Inflammatory macrophage treated with lipopolysaccharide for 1 hour (primary cell): ENCODE data around the gene PYGB.
A peak's percentile ranks its signal among the peaks of the same experiment; 100 is the strongest.
"Not testable (repeated sequence)": the region's sequence is repeated elsewhere in the genome, so short reads cannot be mapped to it uniquely, and the experiment has no call there.

Experiments
- DNase-seq, 2 donors: peaks; one replicate each; pipeline ENCODE4 v3.0.0-alpha.2; 2020 to 2022

PYGB gene

DNA sequence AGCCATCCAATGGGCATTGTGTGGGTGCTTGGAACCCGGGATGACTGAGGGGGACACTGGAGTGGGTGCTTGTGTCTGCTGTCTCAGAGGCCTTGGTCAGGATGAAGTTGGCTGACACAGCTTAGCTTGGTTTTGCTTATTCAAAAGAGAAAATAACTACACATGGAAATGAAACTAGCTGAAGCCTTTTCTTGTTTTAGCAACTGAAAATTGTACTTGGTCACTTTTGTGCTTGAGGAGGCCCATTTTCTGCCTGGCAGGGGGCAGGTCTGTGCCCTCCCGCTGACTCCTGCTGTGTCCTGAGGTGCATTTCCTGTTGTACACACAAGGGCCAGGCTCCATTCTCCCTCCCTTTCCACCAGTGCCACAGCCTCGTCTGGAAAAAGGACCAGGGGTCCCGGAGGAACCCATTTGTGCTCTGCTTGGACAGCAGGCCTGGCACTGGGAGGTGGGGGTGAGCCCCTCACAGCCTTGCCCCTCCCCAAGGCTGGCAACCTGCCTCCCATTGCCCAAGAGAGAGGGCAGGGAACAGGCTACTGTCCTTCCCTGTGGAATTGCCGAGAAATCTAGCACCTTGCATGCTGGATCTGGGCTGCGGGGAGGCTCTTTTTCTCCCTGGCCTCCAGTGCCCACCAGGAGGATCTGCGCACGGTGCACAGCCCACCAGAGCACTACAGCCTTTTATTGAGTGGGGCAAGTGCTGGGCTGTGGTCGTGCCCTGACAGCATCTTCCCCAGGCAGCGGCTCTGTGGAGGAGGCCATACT is 49.4 kb downstream of the PYGB start:
- no peak for DNase-seq

DNA sequence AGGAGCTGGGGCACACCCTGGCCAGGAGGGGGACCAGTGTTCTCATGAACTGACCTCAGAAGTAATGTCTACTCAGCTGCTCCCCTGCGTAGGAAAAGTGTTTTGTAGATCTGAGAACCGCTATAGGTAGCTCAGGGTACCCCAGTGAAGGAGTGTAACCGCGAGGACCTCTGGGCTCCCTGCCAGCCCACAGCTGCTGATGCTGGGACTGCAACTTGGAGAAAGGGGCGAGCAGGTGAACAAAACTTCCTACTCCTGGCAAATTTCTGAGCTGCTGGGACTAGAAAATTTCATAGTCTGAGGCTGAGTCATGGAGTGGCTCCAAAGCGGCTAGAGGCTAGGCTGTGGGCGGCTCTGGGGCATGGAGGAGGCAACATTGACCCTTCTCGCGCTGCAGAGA is 51.9 kb downstream of the PYGB start:
- DNase-seq: no peak

GRCh38 chr20:25300496-25301170 is 52.7 kb downstream of the PYGB start:
- peak in 1 of 2 donors; percentile 54 for DNase-seq

DNA sequence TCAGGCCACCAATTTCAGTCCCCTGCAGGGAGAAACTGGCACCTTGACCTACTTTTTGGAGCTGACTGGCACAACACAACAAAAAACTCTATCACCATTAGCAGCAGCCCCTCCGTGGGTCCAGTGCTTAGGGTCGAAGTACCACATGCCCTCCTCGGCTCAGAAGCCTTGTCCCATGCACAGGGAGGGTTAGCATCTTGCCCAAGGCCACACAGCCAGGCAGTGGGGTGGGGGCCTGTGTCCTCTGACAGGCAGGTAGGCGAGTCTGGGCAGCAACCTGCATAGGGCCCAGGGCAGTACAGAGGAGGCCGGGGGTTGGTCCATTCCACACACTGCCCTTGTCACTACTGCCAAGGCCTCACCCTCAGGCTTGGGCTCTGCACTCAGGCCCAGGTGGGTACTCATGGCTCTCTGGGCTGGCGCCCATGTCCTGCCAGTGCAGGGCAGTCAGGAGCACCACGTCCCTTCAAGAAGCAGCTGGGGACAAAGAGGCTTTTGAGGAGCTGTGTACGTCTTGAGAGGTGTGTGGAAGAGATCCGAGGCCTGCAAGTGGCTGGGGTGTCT is 53.6 kb downstream of the PYGB start:
- no peak for DNase-seq

DNA sequence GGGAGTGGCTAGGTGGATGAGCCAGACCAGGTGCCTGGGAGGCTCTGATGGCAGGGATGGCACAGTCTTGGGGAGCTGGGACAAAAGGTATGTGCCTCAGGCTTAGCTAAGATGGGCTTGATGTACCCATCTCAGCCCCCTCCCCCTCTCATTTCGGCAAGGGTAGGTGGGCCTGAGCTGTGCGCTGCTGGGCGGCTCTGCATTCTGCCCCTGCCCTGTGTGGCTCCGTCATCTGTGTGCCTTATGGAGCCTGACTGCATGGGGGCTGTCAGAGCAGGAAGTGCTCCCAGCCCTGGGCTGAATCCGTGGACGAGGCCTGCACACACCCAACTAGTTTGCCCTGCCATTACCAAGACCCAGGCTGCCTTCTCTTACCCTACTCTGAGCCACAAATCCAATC is 54.7 kb downstream of the PYGB start:
- no peak for DNase-seq

GRCh38 chr20:25303292-25304024 is 55.6 kb downstream of the PYGB start:
- no peak for DNase-seq

DNA sequence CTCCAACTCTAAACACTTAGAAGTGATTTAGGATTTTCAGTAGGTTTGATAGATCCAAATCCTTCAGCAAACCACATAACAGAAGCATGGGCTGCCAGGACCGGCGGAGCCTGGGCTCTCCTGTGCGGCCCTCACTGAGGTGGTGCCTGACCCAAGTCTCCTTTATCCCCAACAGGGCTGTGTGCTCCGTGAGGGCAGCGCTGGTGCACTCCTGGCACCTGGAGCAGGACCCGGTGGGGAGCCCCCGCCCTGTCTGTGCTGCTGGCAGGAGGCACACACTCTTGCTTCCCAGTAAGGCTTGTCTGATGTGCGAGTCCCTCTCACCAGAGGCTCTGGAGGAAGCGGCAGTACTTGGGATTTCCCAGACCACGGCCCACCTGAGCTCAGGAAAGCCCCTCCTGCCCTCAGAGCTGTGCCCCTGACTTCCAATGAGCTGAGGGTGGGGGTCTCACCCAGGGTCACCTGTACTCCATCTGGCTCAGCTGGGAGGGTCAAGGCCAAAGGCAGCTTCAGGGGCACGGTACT is 56.2 kb downstream of the PYGB start:
- DNase-seq: no peak

DNA sequence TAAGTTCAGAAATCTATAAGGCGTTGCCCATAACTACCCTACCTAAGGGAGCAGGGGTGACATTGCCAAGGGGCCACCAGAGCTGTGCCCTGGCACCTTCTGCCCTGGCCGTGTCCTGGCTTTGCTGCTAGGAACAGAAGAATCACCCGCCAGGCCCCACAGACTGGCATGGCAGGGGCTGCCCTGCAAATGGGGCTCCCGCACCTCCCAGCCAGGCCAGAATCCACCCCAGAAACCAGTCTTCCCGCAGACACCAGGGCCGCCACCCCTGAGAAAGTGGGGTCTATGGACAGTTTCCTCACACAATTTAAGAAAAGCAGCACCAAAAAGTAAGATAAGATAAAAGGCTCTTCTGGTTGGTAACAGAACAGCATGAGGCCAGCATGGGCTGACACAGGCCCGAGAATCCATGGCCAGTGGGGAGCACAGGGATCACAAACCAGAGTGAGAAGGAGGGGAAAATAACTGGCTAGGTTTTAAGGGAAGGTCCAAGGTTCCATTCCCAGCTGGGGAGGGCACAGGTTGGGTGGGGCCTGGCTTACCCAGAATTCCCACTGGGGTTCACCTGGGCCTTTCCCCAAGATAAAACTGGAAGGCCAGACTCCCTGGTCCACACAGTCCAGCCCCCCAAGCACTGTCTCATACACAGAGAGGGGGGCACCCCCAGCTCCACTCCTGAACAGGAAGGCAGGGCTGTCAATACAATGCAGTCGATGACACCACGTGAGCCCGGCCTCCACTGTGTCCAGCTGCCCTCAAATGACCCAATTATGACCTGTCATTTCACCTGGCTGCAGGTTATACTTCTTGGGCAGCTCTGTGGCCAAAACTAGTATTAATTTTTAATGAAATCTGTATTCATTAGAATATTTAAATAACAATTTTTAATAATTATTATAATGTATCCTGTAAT is 59.4 kb downstream of the PYGB start:
- no peak for DNase-seq

GRCh38 chr20:25308083-25308491 is 60.2 kb downstream of the PYGB start:
- no peak for DNase-seq

GRCh38 chr20:25308671-25309394 is 60.9 kb downstream of the PYGB start:
- peak; percentile 46 to 85 for DNase-seq

DNA sequence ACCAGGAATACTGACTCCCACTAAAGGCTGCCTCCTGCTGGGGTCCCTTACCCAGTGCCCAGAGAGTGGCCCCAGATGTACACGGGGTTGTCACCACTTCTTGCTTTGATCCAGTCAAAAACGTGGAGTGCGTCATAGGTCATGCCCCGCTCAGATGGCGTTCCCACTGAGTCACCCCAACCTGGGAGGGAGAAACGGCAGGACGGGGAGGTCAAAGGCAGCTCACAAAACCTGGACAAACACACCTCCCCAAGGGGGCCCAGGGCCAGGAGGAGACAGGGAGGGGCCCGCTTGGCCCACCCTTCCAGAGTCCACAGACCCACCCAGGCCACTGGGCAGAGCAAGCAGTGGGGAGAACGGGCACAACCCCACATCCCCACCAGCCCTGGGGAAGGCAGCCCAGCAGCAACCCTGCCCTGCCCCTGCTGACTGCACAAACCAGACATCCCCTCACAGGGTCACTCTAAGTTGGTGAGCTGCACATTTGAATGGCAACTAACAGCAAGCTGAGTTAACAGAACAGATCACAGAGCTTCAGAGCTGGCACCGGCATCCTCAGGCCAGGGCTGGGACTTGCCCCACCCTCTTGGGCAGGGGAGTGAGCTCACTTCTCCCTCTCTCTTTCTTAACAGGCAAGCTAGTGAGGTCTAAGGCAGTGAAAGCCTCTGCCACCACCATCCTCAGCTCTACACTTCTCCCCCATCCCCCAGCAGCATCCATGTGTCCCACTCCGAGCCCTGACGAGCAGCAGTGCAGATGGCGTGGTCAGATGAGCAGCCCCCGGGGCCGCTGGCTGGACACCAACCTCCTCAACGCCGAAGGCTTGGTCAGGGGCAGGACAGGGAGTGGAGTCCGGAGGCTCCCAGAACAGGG is 61.7 kb downstream of the PYGB start:
- DNase-seq: peak; percentile 49 to 91

DNA sequence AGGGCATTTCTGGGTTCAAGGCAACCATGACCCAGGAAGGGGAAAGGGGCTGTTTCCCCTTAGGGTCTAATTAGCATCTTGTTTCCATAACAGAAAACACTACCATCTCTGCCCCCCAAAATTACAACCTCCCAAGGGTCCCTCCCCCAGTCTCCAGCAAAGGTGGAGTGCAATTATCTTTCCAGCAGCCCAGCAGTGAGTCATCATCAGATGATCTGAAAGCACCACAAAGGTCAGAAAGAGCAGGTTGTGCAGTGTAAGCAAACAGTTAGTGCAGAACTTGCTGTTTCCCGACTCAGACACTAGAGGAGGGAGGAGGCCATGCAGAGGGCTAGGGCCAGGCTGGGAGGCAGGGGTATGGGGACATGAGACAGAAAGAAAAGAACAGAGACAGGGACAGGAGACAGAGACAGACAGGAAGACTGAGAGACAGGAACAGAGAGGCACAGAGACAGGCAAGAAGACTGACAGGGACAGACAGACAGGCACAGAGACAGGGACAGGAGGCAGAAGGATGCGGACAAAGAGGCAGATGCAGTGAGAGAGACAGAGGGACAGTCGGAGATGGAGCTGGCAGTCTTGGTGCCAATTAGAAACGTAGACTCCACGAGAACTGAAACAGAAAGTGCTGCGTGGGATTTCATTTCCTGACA is 62.5 kb downstream of the PYGB start:
- DNase-seq: peak; percentile 77 to 91

DNA sequence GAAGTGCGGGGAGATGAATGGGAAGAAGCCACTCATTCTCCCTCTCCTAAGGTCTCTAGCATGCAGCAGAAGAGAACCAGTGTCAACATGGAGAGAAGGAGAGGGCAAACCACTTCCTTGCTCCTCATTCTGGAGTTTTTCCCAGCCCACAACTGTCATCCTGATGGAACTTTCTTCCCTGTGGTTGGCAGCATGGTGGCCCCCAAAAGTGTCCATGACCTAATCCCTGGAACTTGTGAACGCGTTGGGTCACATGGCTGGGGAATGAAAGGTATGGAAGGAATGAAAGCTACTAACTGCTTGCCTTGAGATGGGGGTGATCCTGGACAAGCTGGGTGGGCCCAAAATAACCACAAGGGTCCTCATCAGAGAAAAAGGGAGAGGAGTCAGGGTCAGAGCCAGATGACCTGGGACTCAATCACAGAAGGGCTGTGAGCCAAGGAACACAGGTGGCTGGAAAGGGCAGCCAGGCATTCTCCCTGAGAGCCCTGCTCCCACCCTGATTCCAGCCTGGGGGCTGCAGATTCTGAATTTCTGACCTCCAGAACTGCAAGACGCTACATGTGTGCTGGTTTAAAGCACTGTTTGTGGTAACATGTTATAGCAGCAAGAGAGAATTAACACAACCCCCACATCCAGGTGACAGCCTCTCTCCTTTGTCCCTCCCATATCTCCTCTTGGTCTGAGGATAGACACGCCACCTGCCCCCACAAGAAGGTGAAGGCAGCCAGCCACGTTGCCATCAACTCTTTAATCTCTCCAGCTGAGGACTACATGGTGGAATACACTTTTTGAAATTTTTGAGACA is 63.2 kb downstream of the PYGB start:
- no peak for DNase-seq

DNA sequence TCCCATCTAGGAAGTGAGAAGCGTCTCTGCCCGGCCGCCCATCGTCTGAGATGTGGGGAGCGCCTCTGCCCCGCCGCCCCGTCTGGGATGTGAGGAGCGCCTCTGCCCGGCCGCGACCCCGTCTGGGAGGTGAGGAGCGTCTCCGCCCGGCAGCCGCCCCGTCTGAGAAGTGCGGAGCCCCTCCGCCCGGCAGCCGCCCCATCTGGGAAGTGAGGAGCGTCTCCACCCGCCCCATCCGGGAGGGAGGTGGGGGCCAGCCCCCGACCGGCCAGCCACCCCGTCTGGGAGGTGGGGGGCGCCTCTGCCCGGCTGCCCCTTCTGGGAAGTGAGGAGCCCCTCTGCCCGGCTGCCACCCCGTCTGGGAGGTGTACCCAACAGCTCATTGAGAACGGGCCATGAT is 64.8 kb downstream of the PYGB start:
- not testable (repeated sequence) for DNase-seq

DNA sequence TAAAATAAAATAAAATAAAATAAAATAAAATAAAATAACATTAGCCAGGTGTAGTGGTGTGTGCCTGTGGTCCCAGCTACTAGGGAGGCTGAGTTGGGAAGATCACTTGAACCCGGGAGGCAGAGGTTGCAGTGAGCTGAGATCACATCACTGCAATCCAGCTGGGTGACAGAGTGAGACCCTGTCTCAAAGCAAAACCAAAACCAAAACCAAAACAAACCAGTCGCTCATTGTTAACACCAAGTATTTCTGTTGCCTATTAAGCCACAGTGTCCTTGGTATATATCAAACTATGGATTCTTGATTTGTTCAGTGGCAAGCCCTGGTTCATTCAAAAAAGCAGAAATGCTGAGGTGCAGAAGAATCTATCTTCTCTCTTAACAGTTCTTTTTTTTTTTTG is 65.7 kb downstream of the PYGB start:
- no peak for DNase-seq

- no peak for DNase-seq
These were observed 66.9 kb downstream of the PYGB start for GRCh38 chr20:25314497-25315417.

GRCh38 chr20:25315418-25316210 is 67.7 kb downstream of the PYGB start:
- peak in 1 of 2 donors; percentile 54 for DNase-seq
